Keratinocyte (primary cell): ENCODE results near the gene SSR1. TPM values are rescaled to one million over a fixed set of nuclear protein-coding genes. Genes with fewer than 3 reads are reported as not detected.

Experiments
- DNase-seq: peaks from one replicate; pipeline ENCODE4 v3.0.0-alpha.2; 2011; ENCODE audit warnings: low read depth, missing footprints, low spot score
- FAIRE-seq: peaks from 2 replicates; lab custom pipeline; 2011; peaks lifted over from hg19 to GRCh38; lab: Jason Lieb, UNC
- H2AFZ ChIP-seq: 2 replicates; pipeline ENCODE4 v1.6.0; 2012; ENCODE audit warnings: low read length, control low read depth, inconsistent platforms; ENCODE audit not compliant: control insufficient read depth
- H3K27ac ChIP-seq: 2 replicates; pipeline ENCODE4 v1.5.1; 2011; ENCODE audit warnings: low read length; ENCODE audit not compliant: control insufficient read depth, insufficient read depth
- H3K27me3 ChIP-seq: 3 replicates; pipeline ENCODE4 v1.6.0; 2011; ENCODE audit warnings: low read length; ENCODE audit not compliant: control insufficient read depth, insufficient read depth; ENCODE audit errors: extremely low read depth
- H3K36me3 ChIP-seq, 2 experiments: 2 replicates in 1 of 2; 3 replicates in 1 of 2; pipeline ENCODE4 v1.5.1; 2011; ENCODE audit warnings: low read length in 2 of 2, mild to moderate bottlenecking in 1 of 2; ENCODE audit not compliant: control insufficient read depth in 2 of 2, insufficient read depth in 2 of 2; ENCODE audit errors: extremely low read depth in 1 of 2
- H3K4me1 ChIP-seq: 3 replicates; pipeline ENCODE4 v1.5.1; 2011; ENCODE audit warnings: low read length; ENCODE audit not compliant: control insufficient read depth, insufficient read depth; ENCODE audit errors: extremely low read depth
- H3K4me2 ChIP-seq: 3 replicates; pipeline ENCODE4 v1.6.0; 2011; ENCODE audit warnings: low read depth, low read length; ENCODE audit not compliant: control insufficient read depth, insufficient read depth; ENCODE audit errors: extremely low read depth
- H3K4me3 ChIP-seq, 3 experiments: fragments of 200-600 bp in 1 of 3; sonication (generic) in 1 of 3; 2 replicates in 2 of 3; 3 replicates in 1 of 3; pipeline ENCODE4 v1.5.1; 2011 to 2016; ENCODE audit warnings: low read length in 3 of 3, mild to moderate bottlenecking in 3 of 3, control low read depth in 2 of 3, inconsistent platforms in 1 of 3, low read depth in 1 of 3, mixed read lengths in 1 of 3, mixed run types in 1 of 3, moderate library complexity in 1 of 3; ENCODE audit not compliant: control insufficient read depth in 2 of 3, insufficient read depth in 2 of 3; ENCODE audit errors: extremely low read depth in 1 of 3
- H3K79me2 ChIP-seq: 2 replicates; pipeline ENCODE4 v1.6.0; 2012; ENCODE audit warnings: low read length; ENCODE audit not compliant: control insufficient read depth, insufficient read depth
- H3K9ac ChIP-seq: 3 replicates; pipeline ENCODE4 v1.6.0; 2011; ENCODE audit warnings: low read length; ENCODE audit not compliant: control insufficient read depth, insufficient read depth; ENCODE audit errors: extremely low read depth
- H3K9me1 ChIP-seq: 3 replicates; pipeline ENCODE4 v1.6.0; 2011; ENCODE audit warnings: low read length; ENCODE audit not compliant: control insufficient read depth, insufficient read depth; ENCODE audit errors: extremely low read depth
- H3K9me3 ChIP-seq: 2 replicates; pipeline ENCODE4 v1.5.1; 2012; ENCODE audit warnings: low read depth, low read length; ENCODE audit not compliant: control insufficient read depth
- H4K20me1 ChIP-seq: 3 replicates; pipeline ENCODE4 v1.6.0; 2011; ENCODE audit warnings: low read length; ENCODE audit not compliant: control insufficient read depth, insufficient read depth; ENCODE audit errors: extremely low read depth
- CTCF ChIP-seq, 3 experiments: IDR thresholded peaks in 1 of 3; conservative IDR thresholded peaks in 1 of 3; optimal IDR thresholded peaks in 1 of 3; 2 replicates in 2 of 3; 3 replicates in 1 of 3; pipeline versions ENCODE3 to v1.5.1; 2011; ENCODE audit warnings: low read length in 3 of 3, mild to moderate bottlenecking in 3 of 3, moderate library complexity in 2 of 3, control low read depth in 1 of 3, inconsistent platforms in 1 of 3; ENCODE audit not compliant: insufficient read depth in 2 of 3; ENCODE audit errors: extremely low read depth in 1 of 3
- EZH2 ChIP-seq: IDR thresholded peaks from one replicate; pipeline ENCODE4 v1.6.1; 2012; ENCODE audit warnings: inconsistent platforms, mild to moderate bottlenecking, low read length, moderate library complexity
- dilution Hi-C: fragments of 300-500 bp; cut with MboI; formaldehyde crosslinking; loops from one replicate; pipeline ENCODE4 v1.7.0; 2020; ENCODE audit warnings: low sequenced_read_pairs; ENCODE audit not compliant: extremely low pct_ligation_motif_present
- polyA plus RNA-seq, 5 experiments: library from polyadenylated mRNA; depleted of rRNA in 3 of 5; stranded (reverse) in 3 of 5; stranded (forward) in 1 of 5; unstranded in 1 of 5; fragments of >200 nt; gene quantifications; 1 replicate in 1 of 5; 2 replicates in 3 of 5; 3 replicates in 1 of 5; pipeline versions ENCODE4 v1.2.1 to v1.2.3, GENCODE V29; 2011 to 2012; ENCODE audit warnings: missing spikeins in 2 of 5, low read depth in 1 of 5, low replicate concordance in 1 of 5

The SSR1 gene
- polyA plus RNA-seq, 1 donor (not counting 4 experiments of a cell fraction or from before 2014, with no cell fraction given) = 188 TPM

DNA sequence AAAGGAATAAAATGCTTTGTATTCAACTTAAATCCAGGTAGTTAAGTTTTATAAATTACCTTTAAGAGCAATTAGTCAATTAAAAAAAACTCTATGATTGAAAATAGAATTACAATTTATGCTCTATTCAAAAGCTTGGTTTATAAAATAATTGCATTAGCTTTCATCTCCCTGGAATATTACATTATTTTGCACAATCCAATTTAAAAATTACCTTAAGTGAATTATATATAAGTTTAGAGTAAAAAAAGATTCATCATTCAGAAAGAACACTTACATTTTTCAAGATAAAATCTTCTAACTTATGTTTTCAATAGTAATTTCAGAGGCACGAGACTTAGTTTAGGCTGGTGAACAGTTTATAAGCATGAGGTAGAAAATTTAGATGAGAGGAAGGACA, 14.9 kb downstream of the SSR1 start:
- no peaks in the 10 kb centered on the region for H3K4me1 ChIP-seq
- peaks cover 11% of the 10 kb centered on the region for H3K79me2 ChIP-seq
- H2AFZ ChIP-seq = no peak overlapping the region
- dilution Hi-C loops = loop anchor here (25.0 kb wide), 1 partner anchor 314 kb away; no protein-coding TSS in a partner anchor
- H3K4me3 ChIP-seq = no peak overlapping the region
- no peak overlapping the region for H3K9ac ChIP-seq
- no peaks in the 10 kb centered on the region for H3K27me3 ChIP-seq
- no peak overlapping the region for H3K4me2 ChIP-seq
- DNase-seq = no peak
- H3K27ac ChIP-seq = no peak overlapping the region
- H3K9me1 ChIP-seq = no peaks in the 10 kb centered on the region
- peaks cover 13 to 39% of the 10 kb centered on the region in 2 experiments for H3K36me3 ChIP-seq
- no peaks in the 10 kb centered on the region for H3K9me3 ChIP-seq
- H4K20me1 ChIP-seq = no peaks in the 10 kb centered on the region
- TF ChIP-seq CTCF (optimal IDR thresholded peaks at IDR 0.05 in 1 of 3, IDR thresholded peaks at IDR 0.05 in 1 of 3, conservative IDR thresholded peaks at IDR 0.05 in 1 of 3; ENCODE audit: extremely low read depth in 1 of 3, insufficient read depth in 2 of 3, low read length in 3 of 3) (no peak), EZH2 (no peak)
- no peak for FAIRE-seq

DNA sequence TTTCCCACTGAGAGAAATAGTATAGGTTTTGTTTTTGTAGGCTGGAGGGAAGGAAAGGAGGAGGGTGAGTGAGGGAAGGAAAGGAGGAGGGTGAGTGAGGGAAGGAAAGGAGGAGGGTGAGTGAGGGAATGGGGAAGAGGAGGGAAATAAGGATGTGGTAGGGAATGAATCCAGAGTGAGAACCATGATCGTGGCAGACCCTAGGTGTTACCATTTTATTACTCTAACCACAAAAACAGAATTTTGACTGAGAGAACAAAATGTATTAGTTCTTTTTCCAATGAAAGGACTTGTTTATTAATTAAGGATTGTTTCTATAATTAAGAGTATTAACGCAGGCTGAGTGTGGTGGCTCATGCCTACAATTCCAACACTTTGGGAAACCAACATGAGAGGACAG, 16.4 kb downstream of the SSR1 start:
- TF ChIP-seq EZH2 = no peak
- TF ChIP-seq CTCF (optimal IDR thresholded peaks at IDR 0.05 in 1 of 3, IDR thresholded peaks at IDR 0.05 in 1 of 3, conservative IDR thresholded peaks at IDR 0.05 in 1 of 3; ENCODE audit: extremely low read depth in 1 of 3, insufficient read depth in 2 of 3, low read length in 3 of 3) = no peak
- FAIRE-seq (no peak), DNase-seq (no peak)
- Histone ChIP-seq H3K9me3 (no peaks in the 10 kb centered on the region), H3K36me3 (peaks cover 15 to 45% of the 10 kb centered on the region in 2 experiments), H3K4me1 (no peaks in the 10 kb centered on the region), H3K27ac (no peak overlapping the region), H3K79me2 (peaks cover 10% of the 10 kb centered on the region), H3K4me3 (no peak overlapping the region), H3K9me1 (no peaks in the 10 kb centered on the region), H4K20me1 (no peaks in the 10 kb centered on the region), H3K27me3 (no peaks in the 10 kb centered on the region), H3K4me2 (no peak overlapping the region), H3K9ac (no peak overlapping the region), H2AFZ (no peak overlapping the region)
- dilution Hi-C loops = loop anchor here (25.0 kb wide), 1 partner anchor 316 kb away; no protein-coding TSS in a partner anchor
